Measurements from ENCODE around the gene PTGDS.

Gene PTGDS

DNA sequence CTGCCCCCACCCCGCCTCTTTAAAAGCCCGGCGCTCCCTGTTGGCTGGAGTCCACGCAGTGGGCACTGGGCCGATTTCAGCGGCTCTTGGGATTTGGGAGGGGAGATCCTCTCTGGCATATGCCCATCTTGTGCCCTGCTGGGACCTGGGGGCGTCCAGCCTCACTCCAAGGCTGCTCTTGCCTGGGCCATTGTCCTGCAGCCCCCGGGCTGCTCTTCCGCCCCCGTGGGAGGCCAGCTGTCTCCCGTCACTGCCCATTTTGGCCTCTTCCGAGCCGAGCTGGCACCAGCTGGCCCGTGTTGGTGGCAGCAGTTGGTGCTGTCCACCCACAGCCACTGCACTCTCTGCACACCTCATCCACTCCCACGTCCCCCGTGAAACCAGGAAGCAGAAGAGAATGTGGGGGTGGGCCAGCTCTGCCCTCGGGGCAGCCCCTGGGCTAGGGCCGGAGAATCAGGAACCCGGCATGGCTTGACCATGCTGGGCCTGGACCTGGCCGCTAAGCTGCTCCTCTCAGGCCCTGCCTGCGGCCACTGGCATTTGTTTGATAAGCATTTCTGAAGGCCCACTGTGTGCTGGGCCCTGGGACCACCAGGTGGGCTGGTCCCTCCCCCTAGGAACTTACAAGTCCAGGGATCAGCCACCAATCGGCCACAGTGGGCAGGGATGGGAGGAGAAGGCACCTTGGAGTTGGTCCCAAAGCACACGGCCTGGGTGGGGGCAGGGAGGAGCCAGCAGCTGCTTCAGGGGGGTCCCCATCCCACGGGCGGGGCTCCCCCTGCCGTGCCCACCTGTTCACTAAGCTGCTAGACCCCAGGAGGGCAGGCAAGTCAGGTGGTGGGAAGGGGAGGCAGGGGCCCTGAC is 30.0 kb upstream of the PTGDS start:
- Histone ChIP-seq H2BK120ac (ENCODE audit: insufficient read depth, low read length, poor library complexity) (peak overlapping the region; percentile 33), H3K4me2 (ENCODE audit: low read length) (no peak overlapping the region), H3K4ac (ENCODE audit: low read depth, low read length) (no peak overlapping the region), H3K4me1 (ENCODE audit: control insufficient read depth in 1 of 2, insufficient read depth in 2 of 2, low read length in 2 of 2) (peaks cover 15 to 23% of the 10 kb centered on the region in 2 experiments), H3K23ac (ENCODE audit: low read length) (no peak overlapping the region), H3K79me2 (ENCODE audit: control insufficient read depth, insufficient read depth, low read length, poor library complexity) (peaks cover 16% of the 10 kb centered on the region), H2BK12ac (ENCODE audit: low read length) (no peak overlapping the region), H3K9me3 (ENCODE audit: insufficient read depth, low read depth, low read length) (peaks cover 3% of the 10 kb centered on the region), H2AFZ (ENCODE audit: insufficient read depth, low read length, poor library complexity) (no peak overlapping the region), H3K14ac (ENCODE audit: low read length) (no peak overlapping the region), H4K8ac (ENCODE audit: low read depth, low read length) (no peak overlapping the region), H2AK5ac (ENCODE audit: low read length) (no peak overlapping the region), H3K9ac (ENCODE audit: low read length) (no peak overlapping the region), H3K27me3 (ENCODE audit: insufficient read depth, low read length) (no peaks in the 10 kb centered on the region), H3K79me1 (ENCODE audit: low read length) (peaks cover 19% of the 10 kb centered on the region), H4K12ac (ENCODE audit: low read depth, low read length) (no peak overlapping the region), H3K36me3 (ENCODE audit: control insufficient read depth in 1 of 2, insufficient read depth in 2 of 2, low read length in 2 of 2) (peaks cover 11 to 12% of the 10 kb centered on the region in 2 experiments), H3K4me3 (ENCODE audit: low read depth, low read length) (no peak overlapping the region), H3K18ac (ENCODE audit: low read length) (no peak overlapping the region), H2BK5ac (ENCODE audit: low read depth, low read length, poor library complexity) (no peak overlapping the region), H3K27ac (ENCODE audit: low read depth, low read length) (no peak overlapping the region), H4K91ac (ENCODE audit: low read depth, low read length) (no peak overlapping the region)
- DNase-seq = no peak
- WGBS (ENCODE audit: extremely low coverage, insufficient coverage, insufficient read length) = no CpG with 5 or more reads among the region's 26 CpGs

DNA sequence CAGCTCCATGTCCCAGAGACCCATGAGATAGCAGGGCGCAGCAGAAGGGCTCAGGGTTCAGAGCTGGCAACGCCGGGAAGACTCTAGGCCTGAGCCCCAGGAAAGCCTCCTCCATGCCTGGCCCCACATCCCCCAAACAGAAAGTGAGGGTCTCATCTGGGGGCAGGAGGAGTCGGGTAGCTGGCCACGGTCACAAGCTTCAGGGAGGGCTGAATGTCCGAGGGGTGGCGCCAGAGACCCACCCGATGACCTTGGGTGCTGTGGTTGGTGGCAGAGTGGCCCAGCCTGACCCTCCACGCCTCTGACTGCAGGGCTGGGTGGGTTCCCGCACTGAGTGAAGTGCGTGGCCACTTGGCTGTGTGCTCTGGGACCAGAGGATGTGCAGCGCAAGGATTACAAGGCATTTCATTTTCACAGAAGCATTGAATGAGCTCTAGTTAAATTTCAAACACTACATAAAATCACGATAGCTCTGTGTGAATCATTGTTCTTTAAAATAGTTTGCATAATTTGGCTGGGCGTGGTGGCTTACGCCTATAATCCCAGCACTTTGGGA is 29.3 kb upstream of the PTGDS start:
- DNase-seq = peak; percentile 18 to 48

DNA sequence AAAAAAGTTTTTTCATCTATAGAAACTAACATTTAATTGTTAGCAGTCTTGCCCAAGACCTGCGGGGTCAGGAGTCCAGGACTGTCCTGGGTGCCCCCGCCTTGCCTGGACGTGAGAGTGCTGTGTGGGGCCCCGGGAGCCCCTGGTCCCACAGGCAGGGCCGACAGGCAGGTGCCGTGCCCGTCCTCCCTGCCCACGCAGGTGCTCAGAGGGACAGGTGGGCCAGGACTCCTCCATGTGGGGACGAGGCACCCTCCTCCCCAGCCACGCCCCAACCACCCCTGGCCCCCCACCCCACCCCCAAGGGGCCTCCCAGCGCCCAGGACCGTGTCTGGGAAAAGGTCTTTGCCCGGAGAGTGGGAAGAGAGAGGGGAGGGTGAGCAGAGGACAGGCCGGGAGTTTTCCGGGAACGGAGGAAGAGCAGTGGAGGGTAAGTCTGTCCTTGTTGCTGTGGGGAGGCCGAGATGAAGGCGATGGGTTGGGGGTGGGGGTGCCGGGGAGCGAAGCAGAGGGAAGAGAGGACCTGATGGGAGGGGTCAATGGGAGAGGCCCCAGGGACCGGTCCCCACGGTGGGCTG is 28.0 kb upstream of the PTGDS start:
- Histone ChIP-seq H3K79me1 (ENCODE audit: low read length) (peaks cover 9% of the 10 kb centered on the region), H3K27me3 (ENCODE audit: insufficient read depth, low read length) (no peaks in the 10 kb centered on the region), H3K18ac (ENCODE audit: low read length) (no peak overlapping the region), H4K8ac (ENCODE audit: low read depth, low read length) (peak overlapping the region; percentile 74), H3K9me3 (ENCODE audit: insufficient read depth, low read depth, low read length) (no peaks in the 10 kb centered on the region), H2BK12ac (ENCODE audit: low read length) (no peak overlapping the region), H3K27ac (ENCODE audit: low read depth, low read length) (peak overlapping the region; percentile 16), H2AFZ (ENCODE audit: insufficient read depth, low read length, poor library complexity) (peak overlapping the region; percentile 64), H3K9ac (ENCODE audit: low read length) (no peak overlapping the region), H2BK120ac (ENCODE audit: insufficient read depth, low read length, poor library complexity) (no peak overlapping the region), H2BK5ac (ENCODE audit: low read depth, low read length, poor library complexity) (no peak overlapping the region), H3K79me2 (ENCODE audit: control insufficient read depth, insufficient read depth, low read length, poor library complexity) (peaks cover 3% of the 10 kb centered on the region), H4K91ac (ENCODE audit: low read depth, low read length) (peak overlapping the region; percentile 58), H3K4me3 (ENCODE audit: low read depth, low read length) (peak overlapping the region; percentile 67), H3K36me3 (ENCODE audit: control insufficient read depth in 1 of 2, insufficient read depth in 2 of 2, low read length in 2 of 2) (no peaks in the 10 kb centered on the region), H3K4me2 (ENCODE audit: low read length) (peak overlapping the region; percentile 91), H2AK5ac (ENCODE audit: low read length) (no peak overlapping the region), H3K14ac (ENCODE audit: low read length) (peak overlapping the region; percentile 26), H3K23ac (ENCODE audit: low read length) (no peak overlapping the region), H3K4me1 (ENCODE audit: control insufficient read depth in 1 of 2, insufficient read depth in 2 of 2, low read length in 2 of 2) (peaks cover 8 to 15% of the 10 kb centered on the region in 2 experiments), H3K4ac (ENCODE audit: low read depth, low read length) (peak overlapping the region; percentile 25), H4K12ac (ENCODE audit: low read depth, low read length) (peak overlapping the region; percentile 15)
- WGBS (ENCODE audit: extremely low coverage, insufficient coverage, insufficient read length) = no CpG with 5 or more reads among the region's 22 CpGs
- DNase-seq = no peak

More for the DNA sequence above, 29.3 kb upstream of the PTGDS start:
- no peak overlapping the region for H3K14ac ChIP-seq (ENCODE audit: low read length)
- H3K27ac ChIP-seq (ENCODE audit: low read depth, low read length) = no peak overlapping the region
- H4K12ac ChIP-seq (ENCODE audit: low read depth, low read length) = no peak overlapping the region
- H3K4ac ChIP-seq (ENCODE audit: low read depth, low read length) = no peak overlapping the region
- peaks cover 16% of the 10 kb centered on the region for H3K79me2 ChIP-seq (ENCODE audit: control insufficient read depth, insufficient read depth, low read length, poor library complexity)
- peaks cover 3% of the 10 kb centered on the region for H3K9me3 ChIP-seq (ENCODE audit: insufficient read depth, low read depth, low read length)
- H3K36me3 ChIP-seq (ENCODE audit: control insufficient read depth in 1 of 2, insufficient read depth in 2 of 2, low read length in 2 of 2) = peaks cover 4% of the 10 kb centered on the region in 2 experiments
- H4K8ac ChIP-seq (ENCODE audit: low read depth, low read length) = no peak overlapping the region
- no peak overlapping the region for H2BK12ac ChIP-seq (ENCODE audit: low read length)
- WGBS (ENCODE audit: extremely low coverage, insufficient coverage, insufficient read length) = no CpG with 5 or more reads among the region's 15 CpGs
- H3K4me2 ChIP-seq (ENCODE audit: low read length) = no peak overlapping the region
- no peak overlapping the region for H3K18ac ChIP-seq (ENCODE audit: low read length)
- H2AFZ ChIP-seq (ENCODE audit: insufficient read depth, low read length, poor library complexity) = no peak overlapping the region
- H3K9ac ChIP-seq (ENCODE audit: low read length) = no peak overlapping the region
- H4K91ac ChIP-seq (ENCODE audit: low read depth, low read length) = no peak overlapping the region
- H2BK5ac ChIP-seq (ENCODE audit: low read depth, low read length, poor library complexity) = no peak overlapping the region
- peaks cover 19% of the 10 kb centered on the region for H3K79me1 ChIP-seq (ENCODE audit: low read length)
- H2BK120ac ChIP-seq (ENCODE audit: insufficient read depth, low read length, poor library complexity) = peak overlapping the region; percentile 33
- H3K4me3 ChIP-seq (ENCODE audit: low read depth, low read length) = no peak overlapping the region
- H3K27me3 ChIP-seq (ENCODE audit: insufficient read depth, low read length) = no peaks in the 10 kb centered on the region
- no peak overlapping the region for H3K23ac ChIP-seq (ENCODE audit: low read length)
- H2AK5ac ChIP-seq (ENCODE audit: low read length) = no peak overlapping the region
- peaks cover 12 to 20% of the 10 kb centered on the region in 2 experiments for H3K4me1 ChIP-seq (ENCODE audit: control insufficient read depth in 1 of 2, insufficient read depth in 2 of 2, low read length in 2 of 2)

DNA sequence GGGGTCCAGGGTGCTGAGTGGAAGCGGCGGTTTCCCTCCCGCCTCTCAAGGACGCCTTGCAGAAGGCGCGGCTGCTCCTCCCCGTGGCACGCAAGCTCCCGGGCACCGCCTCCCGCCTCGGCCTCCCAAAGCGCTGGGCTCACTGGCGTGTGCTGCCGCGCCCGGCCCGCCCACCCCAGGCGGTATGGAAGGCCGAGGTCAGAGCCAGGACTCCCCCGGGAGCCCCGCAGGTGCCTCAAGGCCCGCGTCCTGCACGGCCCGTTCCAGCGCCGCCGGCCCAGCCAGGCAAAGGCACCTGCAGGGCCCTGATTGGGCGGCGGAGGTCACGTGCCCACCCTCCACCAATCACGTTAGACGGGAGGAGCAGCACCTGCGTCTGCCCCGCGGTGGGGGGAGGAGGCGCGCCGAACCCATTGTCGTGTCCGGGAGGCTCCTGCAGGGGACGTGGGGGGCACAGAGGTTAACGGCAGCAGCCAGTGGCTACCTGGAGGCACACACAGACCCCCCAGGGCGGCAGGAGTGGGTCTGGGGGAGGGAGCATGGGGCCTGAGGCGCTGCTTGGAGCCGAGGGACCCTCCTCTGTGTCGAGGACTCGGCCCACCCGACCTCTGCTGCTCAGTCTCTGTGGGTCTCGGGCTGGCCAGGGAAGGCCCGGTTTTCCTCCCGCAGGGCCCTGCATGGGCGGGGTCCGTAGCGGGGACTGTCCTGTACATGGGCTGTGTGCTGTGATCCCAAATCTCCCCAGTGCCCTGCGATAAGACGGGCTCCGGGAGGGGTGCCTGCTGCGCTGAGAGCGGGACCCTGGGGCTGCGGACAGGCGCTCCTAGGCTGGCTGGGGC is 27.3 kb upstream of the PTGDS start:
- peaks cover 8 to 13% of the 10 kb centered on the region in 2 experiments for H3K4me1 ChIP-seq (ENCODE audit: control insufficient read depth in 1 of 2, insufficient read depth in 2 of 2, low read length in 2 of 2)
- peak overlapping the region; percentile 68 for H4K12ac ChIP-seq (ENCODE audit: low read depth, low read length)
- H2AK5ac ChIP-seq (ENCODE audit: low read length) = peak overlapping the region; percentile 31
- no peak overlapping the region for H3K23ac ChIP-seq (ENCODE audit: low read length)
- peak; percentile 88 to 95 for DNase-seq
- H2BK12ac ChIP-seq (ENCODE audit: low read length) = no peak overlapping the region
- peaks cover 1% of the 10 kb centered on the region for H3K9me3 ChIP-seq (ENCODE audit: insufficient read depth, low read depth, low read length)
- peak overlapping the region; percentile 67 for H3K14ac ChIP-seq (ENCODE audit: low read length)
- H2BK5ac ChIP-seq (ENCODE audit: low read depth, low read length, poor library complexity) = peak overlapping the region; percentile 2
- WGBS (ENCODE audit: extremely low coverage, insufficient coverage, insufficient read length) = no CpG with 5 or more reads among the region's 63 CpGs
- H3K79me2 ChIP-seq (ENCODE audit: control insufficient read depth, insufficient read depth, low read length, poor library complexity) = peaks cover 3% of the 10 kb centered on the region
- H4K8ac ChIP-seq (ENCODE audit: low read depth, low read length) = peak overlapping the region; percentile 90
- H2AFZ ChIP-seq (ENCODE audit: insufficient read depth, low read length, poor library complexity) = peak overlapping the region; percentile 81
- H3K36me3 ChIP-seq (ENCODE audit: control insufficient read depth in 1 of 2, insufficient read depth in 2 of 2, low read length in 2 of 2) = no peaks in the 10 kb centered on the region
- H3K4me2 ChIP-seq (ENCODE audit: low read length) = peak overlapping the region; percentile 91
- peak overlapping the region; percentile 27 for H3K18ac ChIP-seq (ENCODE audit: low read length)
- H3K4me3 ChIP-seq (ENCODE audit: low read depth, low read length) = peak overlapping the region; percentile 67
- no peaks in the 10 kb centered on the region for H3K27me3 ChIP-seq (ENCODE audit: insufficient read depth, low read length)
- no peak overlapping the region for H3K9ac ChIP-seq (ENCODE audit: low read length)
- peak overlapping the region; percentile 16 for H3K27ac ChIP-seq (ENCODE audit: low read depth, low read length)
- H4K91ac ChIP-seq (ENCODE audit: low read depth, low read length) = peak overlapping the region; percentile 88
- H3K79me1 ChIP-seq (ENCODE audit: low read length) = peaks cover 8% of the 10 kb centered on the region
- peak overlapping the region; percentile 25 for H3K4ac ChIP-seq (ENCODE audit: low read depth, low read length)
- peak overlapping the region; percentile 34 for H2BK120ac ChIP-seq (ENCODE audit: insufficient read depth, low read length, poor library complexity)
